ENCODE results near the gene ZNF436.

The ZNF436 gene

DNA sequence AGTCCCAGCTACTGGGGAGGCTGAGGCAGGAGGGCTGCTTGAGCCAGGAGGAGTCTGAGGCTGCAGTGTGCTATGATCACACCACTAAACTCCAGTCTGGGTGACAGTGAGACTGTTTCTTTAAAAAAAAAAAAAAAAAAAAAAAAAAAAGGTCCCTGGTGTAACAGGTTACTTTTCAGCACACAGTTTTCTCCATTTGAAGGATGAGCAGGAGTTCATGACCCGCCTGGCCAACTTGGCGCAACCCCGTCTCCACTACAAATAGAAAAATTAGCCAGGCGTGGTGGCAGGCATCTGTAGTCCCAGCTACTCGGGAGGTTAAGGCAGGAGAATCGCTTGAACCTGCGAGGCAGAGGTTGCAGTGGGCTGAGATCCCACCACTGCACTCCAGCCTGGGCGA, 37.9 kb downstream of the ZNF436 start:
- in situ Hi-C loops (cut with HindIII; ENCODE audit: low sequenced_read_pairs), result no loop called here

DNA sequence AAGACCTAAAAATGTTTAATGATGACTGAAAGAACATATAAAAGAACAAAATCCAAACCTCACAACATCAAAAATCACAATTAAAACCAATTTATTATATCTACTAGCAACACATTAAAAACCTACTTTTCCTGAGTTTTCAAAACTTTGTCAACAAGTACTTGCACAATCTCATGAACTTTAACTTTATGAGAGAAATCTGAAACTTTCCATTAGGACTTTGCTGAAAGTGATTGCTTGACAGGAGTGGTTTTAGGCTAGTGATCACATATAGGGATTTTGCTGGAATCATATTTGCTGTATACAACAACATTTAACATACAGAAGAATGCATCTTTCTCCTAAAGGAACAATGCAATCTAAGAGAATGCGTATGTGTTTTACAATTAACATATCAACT, 38.8 kb downstream of the ZNF436 start:
- in situ Hi-C loops (cut with HindIII; ENCODE audit: low sequenced_read_pairs), result no loop called here

DNA sequence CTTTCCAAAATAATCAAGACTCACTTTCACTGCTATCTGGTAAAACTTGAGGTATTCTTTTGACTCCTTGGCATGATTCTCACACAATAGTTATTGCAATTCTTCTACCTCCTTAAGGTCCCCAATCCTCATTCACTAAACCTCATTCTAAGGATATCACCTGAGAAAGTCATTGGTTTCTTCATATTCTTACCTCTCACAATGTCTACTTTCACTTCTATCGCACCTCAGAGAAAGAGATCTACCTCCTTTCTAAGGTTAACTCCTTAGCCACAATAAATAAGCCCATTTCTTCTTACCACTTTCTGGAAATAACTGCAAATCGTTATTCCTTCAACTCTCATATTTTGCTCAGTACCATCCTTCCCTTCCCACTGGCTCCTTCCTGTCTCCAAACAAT, 44.2 kb downstream of the ZNF436 start:
- in situ Hi-C loops (cut with HindIII; ENCODE audit: low sequenced_read_pairs), result no loop called here

DNA sequence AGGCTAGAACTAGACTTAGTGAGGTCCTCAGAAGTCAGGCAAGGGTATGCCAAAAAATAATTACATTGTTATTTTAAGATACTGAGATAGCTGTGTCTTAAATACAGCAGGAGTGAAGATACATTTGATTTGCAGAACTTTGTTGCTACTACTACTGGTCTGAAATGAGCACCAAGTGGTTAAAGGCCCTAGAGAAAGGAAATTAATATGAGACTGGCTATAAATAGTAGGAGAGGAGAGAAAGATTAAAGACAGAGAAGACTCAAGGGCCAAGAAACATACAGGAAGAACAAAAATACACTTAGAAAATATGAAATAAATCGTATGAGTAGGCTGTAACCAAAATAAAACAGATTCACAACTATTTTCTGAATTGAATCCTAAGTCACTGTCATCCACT, 46.9 kb downstream of the ZNF436 start:
- in situ Hi-C loops (cut with HindIII; ENCODE audit: low sequenced_read_pairs), result no loop called here

DNA sequence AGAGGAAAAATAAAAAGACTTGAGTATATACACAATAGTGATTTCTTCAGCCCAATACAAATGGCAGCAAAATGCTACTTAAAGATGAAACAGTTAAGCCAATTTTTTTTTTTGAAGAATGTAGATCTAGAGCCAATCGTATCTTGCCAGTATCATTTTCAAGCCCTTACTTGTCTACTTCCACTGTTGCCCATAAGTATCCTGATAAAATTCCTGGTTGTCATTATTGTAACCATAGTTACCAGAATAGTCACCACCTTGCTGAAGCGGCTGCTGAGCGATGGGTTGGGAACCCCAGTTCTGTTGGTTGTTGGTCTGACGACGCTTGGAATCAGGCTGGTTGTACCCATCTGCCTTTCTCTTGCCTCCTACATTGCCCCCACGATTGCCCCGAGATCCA, 59.4 kb downstream of the ZNF436 start:
- in situ Hi-C loops (cut with HindIII; ENCODE audit: low sequenced_read_pairs), result loop anchor here (10.0 kb wide), 1 partner anchor 75 kb away; no protein-coding TSS in a partner anchor

Measured in endothelial cell of hepatic sinusoid (primary cell).